CD4-positive, CD25-positive, alpha-beta regulatory T cell (primary cell): ENCODE results near the gene DYSF. TPM values are rescaled to one million over a fixed set of nuclear protein-coding genes. Genes with fewer than 3 reads are reported as not detected.

Experiments used
- ATAC-seq, 2 donors: fragments of 150-1000 bp; cut with Tn5 transposase; one replicate each; pipeline ENCODE4 v1.10.0; 2021; ENCODE audit warnings: low read depth in 2 of 2, moderate number of reproducible peaks in 2 of 2, moderate library complexity in 1 of 2
- DNase-seq, 3 donors: peaks; one replicate each; pipeline versions ENCODE4 v3.0.0 to v3.0.0-alpha.2; 2012 to 2022; ENCODE audit warnings: mixed read lengths in 1 of 3
- H3K27ac ChIP-seq: one replicate; pipeline ENCODE4 v1.7.0; 2013; ENCODE audit warnings: mild to moderate bottlenecking, low read length; ENCODE audit not compliant: insufficient read depth, poor library complexity, severe bottlenecking
- H3K27me3 ChIP-seq: one replicate; pipeline ENCODE4 v1.7.0; 2013; ENCODE audit warnings: low read length; ENCODE audit not compliant: control insufficient read depth, insufficient read depth
- H3K36me3 ChIP-seq: one replicate; pipeline ENCODE4 v1.7.0; 2013; ENCODE audit warnings: mild to moderate bottlenecking, low read length, moderate library complexity; ENCODE audit not compliant: control insufficient read depth, insufficient read depth
- H3K4me1 ChIP-seq: 2 replicates; pipeline ENCODE4 v1.7.0; 2013; ENCODE audit warnings: mild to moderate bottlenecking, low read length; ENCODE audit not compliant: insufficient read depth, control insufficient read depth, poor library complexity, severe bottlenecking
- H3K4me3 ChIP-seq: one replicate; pipeline ENCODE4 v1.7.0; 2013; ENCODE audit warnings: low read depth, mild to moderate bottlenecking, low read length, moderate library complexity
- H3K9me3 ChIP-seq, 2 experiments: 1 replicate in 1 of 2; 2 replicates in 1 of 2; pipeline ENCODE4 v1.7.0; 2013; ENCODE audit warnings: low read length in 2 of 2, mild to moderate bottlenecking in 1 of 2, moderate library complexity in 1 of 2; ENCODE audit not compliant: control insufficient read depth in 2 of 2
- H3K27ac Mint-ChIP-seq, 3 donors: one replicate each; pipeline ENCODE4 v1.8.0; 2020 to 2022; ENCODE audit warnings: mild to moderate bottlenecking in 3 of 3, mixed read lengths in 3 of 3, moderate library complexity in 2 of 3
- H3K27me3 Mint-ChIP-seq: one replicate; pipeline ENCODE4 v1.8.0; 2022; ENCODE audit warnings: mild to moderate bottlenecking, mixed read lengths
- H3K36me3 Mint-ChIP-seq: one replicate; pipeline ENCODE4 v1.8.0; 2020; ENCODE audit warnings: mixed read lengths
- H3K4me1 Mint-ChIP-seq, 4 donors: one replicate each; pipeline ENCODE4 v1.8.0; 2020 to 2022; ENCODE audit warnings: mixed read lengths in 4 of 4, mild to moderate bottlenecking in 1 of 4
- H3K4me3 Mint-ChIP-seq, 4 donors: one replicate each; pipeline ENCODE4 v1.8.0; 2020 to 2022; ENCODE audit warnings: mild to moderate bottlenecking in 4 of 4, mixed read lengths in 4 of 4, moderate library complexity in 3 of 4
- H3K9me3 Mint-ChIP-seq, 7 donors: one replicate each; pipeline ENCODE4 v1.8.0; 2020 to 2022; ENCODE audit warnings: mixed read lengths in 7 of 7, mild to moderate bottlenecking in 3 of 7, moderate library complexity in 2 of 7
- polyA plus RNA-seq, 4 donors: library from polyadenylated mRNA; unstranded; fragments of 300-500 nt; fragmentation: Illumina TruSeq; gene quantifications; one replicate each; pipeline ENCODE4 v1.2.3, GENCODE V29; 2021
- total RNA-seq: library from RNA; stranded (reverse); gene quantifications from one replicate; pipeline ENCODE4 v1.2.3, GENCODE V29; 2022

DYSF gene
- total and polyA plus RNA-seq, 5 donors from 2014 or later, result 0.10 to 0.13 TPM; not detected in 3

GRCh38 chr2:71462641-71463341 is 9.4 kb downstream of the DYSF start:
- Mint-ChIP-seq H3K4me1 (peaks cover 0 to 6% (median 1%) of the 10 kb centered on the region in 4 donors), H3K9me3 (peaks cover 0 to 3% (median 0%) of the 10 kb centered on the region in 7 donors), H3K27ac (no peak overlapping the region), H3K27me3 (peaks cover 19% of the 10 kb centered on the region), H3K4me3 (no peak overlapping the region), H3K36me3 (no peaks in the 10 kb centered on the region)
- Histone ChIP-seq H3K27me3 (peaks cover 21% of the 10 kb centered on the region), H3K9me3 (peaks cover 0 to 4% of the 10 kb centered on the region in 2 experiments), H3K4me1 (peaks cover 12% of the 10 kb centered on the region), H3K27ac (no peak overlapping the region), H3K36me3 (no peaks in the 10 kb centered on the region), H3K4me3 (no peak overlapping the region)
- no peak for DNase-seq
- no peak for ATAC-seq

- H3K27ac ChIP-seq, result no peak overlapping the region
- H3K27me3 Mint-ChIP-seq, result peaks cover 23% of the 10 kb centered on the region
- peaks cover 0 to 4% of the 10 kb centered on the region in 2 experiments for H3K9me3 ChIP-seq
- no peak overlapping the region for H3K4me3 Mint-ChIP-seq
- H3K27me3 ChIP-seq, result peaks cover 25% of the 10 kb centered on the region
- H3K4me1 ChIP-seq, result peaks cover 12% of the 10 kb centered on the region
- no peak overlapping the region for H3K4me3 ChIP-seq
- ATAC-seq (no peak), DNase-seq (no peak)
- peaks cover 0 to 3% (median 0%) of the 10 kb centered on the region in 7 donors for H3K9me3 Mint-ChIP-seq
- H3K36me3 Mint-ChIP-seq, result no peaks in the 10 kb centered on the region
- H3K27ac Mint-ChIP-seq, result no peak overlapping the region
- H3K36me3 ChIP-seq, result no peaks in the 10 kb centered on the region
- H3K4me1 Mint-ChIP-seq, result peaks cover 0 to 6% (median 1%) of the 10 kb centered on the region in 4 donors
Observed at GRCh38 chr2:71463342-71463654, 9.9 kb downstream of the DYSF start.

DNA sequence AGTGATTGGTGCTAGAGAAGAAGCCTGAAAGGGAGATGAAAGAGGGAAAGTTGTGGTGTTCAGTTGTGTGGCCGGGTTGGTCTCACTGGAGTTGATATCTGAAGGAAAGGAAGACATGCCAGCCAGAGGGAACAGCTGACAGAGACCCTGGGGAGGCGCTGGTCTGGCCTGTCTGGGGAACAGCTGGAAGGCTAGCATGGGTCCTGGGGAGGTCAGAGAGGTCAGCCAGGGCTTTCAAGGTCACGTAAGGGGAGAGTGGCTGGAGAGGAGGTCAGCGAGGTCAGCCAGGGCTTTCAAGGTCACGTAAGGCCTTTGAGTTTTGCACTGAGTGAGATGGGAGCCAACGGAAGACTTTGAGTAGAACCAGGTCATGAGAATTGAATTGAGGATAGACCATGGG is 11.0 kb downstream of the DYSF start:
- H3K27ac ChIP-seq, result no peak overlapping the region
- H3K27me3 ChIP-seq, result peaks cover 34% of the 10 kb centered on the region
- H3K9me3 ChIP-seq, result peaks cover 0 to 4% of the 10 kb centered on the region in 2 experiments
- no peak overlapping the region for H3K4me3 ChIP-seq
- Mint-ChIP-seq H3K27me3 (peaks cover 34% of the 10 kb centered on the region), H3K9me3 (peaks cover 0 to 3% (median 0%) of the 10 kb centered on the region in 7 donors), H3K27ac (no peak overlapping the region), H3K36me3 (no peaks in the 10 kb centered on the region), H3K4me3 (no peak overlapping the region), H3K4me1 (peaks cover 0 to 6% (median 1%) of the 10 kb centered on the region in 4 donors)
- no peak for DNase-seq
- ATAC-seq, result no peak
- peaks cover 12% of the 10 kb centered on the region for H3K4me1 ChIP-seq
- H3K36me3 ChIP-seq, result no peaks in the 10 kb centered on the region

DNA sequence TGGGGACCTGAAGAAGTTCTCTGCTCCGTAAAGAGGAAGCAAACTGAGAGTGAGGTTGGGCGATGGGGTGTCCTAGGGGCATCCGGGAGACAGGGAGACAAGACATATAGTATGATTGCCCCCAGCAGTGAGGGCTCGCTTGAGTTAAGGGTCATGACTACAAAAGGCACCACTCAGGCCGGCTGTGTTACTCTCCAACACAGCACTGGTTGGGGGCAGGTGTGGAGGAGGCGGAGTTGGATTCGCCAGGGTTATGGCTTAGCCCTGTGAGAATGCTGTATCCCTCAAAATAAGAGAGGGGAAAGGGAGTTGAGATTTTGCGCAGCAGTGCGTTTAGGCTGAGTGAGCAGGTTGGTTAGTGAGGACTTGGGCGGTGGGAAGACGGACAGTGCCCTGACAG is 12.0 kb downstream of the DYSF start:
- peaks cover 44% of the 10 kb centered on the region for H3K27me3 Mint-ChIP-seq
- no peak overlapping the region for H3K27ac Mint-ChIP-seq
- Histone ChIP-seq H3K27me3 (peaks cover 37% of the 10 kb centered on the region), H3K9me3 (peaks cover 0 to 4% of the 10 kb centered on the region in 2 experiments), H3K36me3 (no peaks in the 10 kb centered on the region), H3K4me3 (no peak overlapping the region), H3K27ac (no peak overlapping the region), H3K4me1 (peaks cover 12% of the 10 kb centered on the region)
- H3K9me3 Mint-ChIP-seq, result peaks cover 0 to 3% (median 0%) of the 10 kb centered on the region in 7 donors
- no peak overlapping the region for H3K4me3 Mint-ChIP-seq
- peaks cover 0 to 6% (median 1%) of the 10 kb centered on the region in 4 donors for H3K4me1 Mint-ChIP-seq
- DNase-seq (no peak), ATAC-seq (no peak)
- no peaks in the 10 kb centered on the region for H3K36me3 Mint-ChIP-seq

DNA sequence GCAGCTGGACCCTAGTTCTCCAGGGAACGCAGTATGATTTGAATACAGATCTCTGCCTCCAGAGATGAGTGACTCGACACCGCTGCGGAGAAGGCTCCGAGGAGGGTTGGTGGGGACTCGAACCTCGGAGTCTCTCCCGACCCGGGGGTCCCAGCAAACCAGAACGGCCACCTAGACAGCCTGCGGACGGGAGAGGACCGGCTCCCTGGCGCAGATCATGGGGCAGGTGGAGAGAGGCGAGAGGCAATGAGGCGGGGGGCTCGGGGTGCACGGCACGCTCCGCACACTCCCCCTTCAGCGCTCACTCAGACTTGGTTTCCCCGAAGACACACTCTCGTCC is 12.6 kb downstream of the DYSF start:
- no peak for DNase-seq
- peaks cover 12% of the 10 kb centered on the region for H3K4me1 ChIP-seq
- ATAC-seq, result no peak
- no peaks in the 10 kb centered on the region for H3K36me3 ChIP-seq
- peaks cover 37% of the 10 kb centered on the region for H3K27me3 ChIP-seq
- Mint-ChIP-seq H3K4me1 (peaks cover 0 to 6% (median 1%) of the 10 kb centered on the region in 4 donors), H3K36me3 (no peaks in the 10 kb centered on the region), H3K9me3 (peaks cover 0 to 3% (median 0%) of the 10 kb centered on the region in 7 donors), H3K27me3 (peaks cover 44% of the 10 kb centered on the region), H3K4me3 (no peak overlapping the region), H3K27ac (no peak overlapping the region)
- no peak overlapping the region for H3K4me3 ChIP-seq
- no peak overlapping the region for H3K27ac ChIP-seq
- peaks cover 0 to 4% of the 10 kb centered on the region in 2 experiments for H3K9me3 ChIP-seq

DNA sequence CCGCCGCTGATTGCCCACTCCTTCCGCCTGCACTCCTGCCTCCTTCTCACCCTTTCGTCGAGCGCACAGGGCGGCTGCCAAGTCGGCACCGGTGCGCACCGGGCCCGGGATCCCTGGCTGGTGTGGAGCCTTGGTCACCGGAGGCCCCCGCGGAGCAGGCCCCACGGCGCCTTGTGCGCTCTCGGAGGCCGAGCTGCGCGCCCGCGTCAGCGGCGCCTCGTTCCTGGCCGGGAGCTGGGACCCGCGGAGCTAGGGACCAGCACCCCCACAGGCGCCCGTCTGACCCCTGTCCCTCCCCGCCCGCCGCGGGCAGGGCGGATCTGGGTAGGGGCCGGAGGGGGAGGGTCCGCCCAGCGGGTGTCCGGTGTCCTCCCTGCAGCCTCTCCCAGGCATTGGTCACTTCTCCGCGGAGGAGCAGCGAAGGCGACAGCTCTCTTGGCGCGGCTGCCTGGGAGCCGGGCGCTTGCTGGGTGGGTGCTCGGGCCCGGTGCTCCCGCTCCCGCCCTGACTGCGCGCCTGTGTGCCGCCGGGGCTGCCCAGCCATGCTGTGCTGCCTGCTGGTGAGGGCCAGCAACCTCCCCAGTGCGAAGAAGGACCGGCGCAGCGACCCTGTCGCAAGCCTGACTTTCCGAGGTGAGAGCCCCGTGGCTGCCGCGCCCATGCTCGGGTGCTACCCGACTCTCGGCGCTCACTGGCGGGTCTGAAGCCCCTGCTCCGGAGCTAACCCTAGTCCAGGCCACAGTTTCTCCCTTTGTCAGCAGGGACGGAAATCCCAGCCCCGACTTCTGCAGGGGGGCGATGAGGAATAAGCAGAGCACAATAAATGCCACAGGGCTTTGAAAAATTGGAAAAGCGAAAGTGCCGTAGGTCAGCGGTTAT is 13.2 kb downstream of the DYSF start:
- ATAC-seq, result peak in 1 of 2 donors; percentile 22
- Mint-ChIP-seq H3K9me3 (peaks cover 0 to under 1% (median 0%) of the 10 kb centered on the region in 7 donors), H3K36me3 (no peaks in the 10 kb centered on the region), H3K4me1 (peaks cover 0 to 6% (median 1%) of the 10 kb centered on the region in 4 donors), H3K27ac (no peak overlapping the region), H3K4me3 (peak overlapping the region; percentile 12 to 87 (median 80)), H3K27me3 (peaks cover 38% of the 10 kb centered on the region)
- no peak overlapping the region for H3K27ac ChIP-seq
- peak in 1 of 3 donors; percentile 21 for DNase-seq
- peaks cover 12% of the 10 kb centered on the region for H3K4me1 ChIP-seq
- H3K9me3 ChIP-seq, result peaks cover 0 to 4% of the 10 kb centered on the region in 2 experiments
- H3K36me3 ChIP-seq, result no peaks in the 10 kb centered on the region
- H3K4me3 ChIP-seq, result peak overlapping the region; percentile 62
- peaks cover 37% of the 10 kb centered on the region for H3K27me3 ChIP-seq

- no peak for ATAC-seq
- H3K36me3 Mint-ChIP-seq, result no peaks in the 10 kb centered on the region
- H3K27ac ChIP-seq, result no peak overlapping the region
- H3K4me1 ChIP-seq, result peaks cover 12% of the 10 kb centered on the region
- peak overlapping the region; percentile 12 to 87 (median 80) for H3K4me3 Mint-ChIP-seq
- no peaks in the 10 kb centered on the region for H3K9me3 Mint-ChIP-seq
- H3K27ac Mint-ChIP-seq, result no peak overlapping the region
- peaks cover 37% of the 10 kb centered on the region for H3K27me3 Mint-ChIP-seq
- peaks cover 0 to 4% of the 10 kb centered on the region in 2 experiments for H3K9me3 ChIP-seq
- no peaks in the 10 kb centered on the region for H3K36me3 ChIP-seq
- peak overlapping the region; percentile 62 for H3K4me3 ChIP-seq
- peaks cover 0 to 6% (median 1%) of the 10 kb centered on the region in 4 donors for H3K4me1 Mint-ChIP-seq
- DNase-seq, result no peak
- peaks cover 37% of the 10 kb centered on the region for H3K27me3 ChIP-seq
Observed at GRCh38 chr2:71467180-71467815, 13.9 kb downstream of the DYSF start.
